Upper lobe of left lung (tissue), 4 donors: ENCODE measurements around the gene PLXNA3.

ENCODE experiments used
- CTCF ChIP-seq, 6 experiments: fragments of 450-650 bp in 4 of 6; fragments of 200-600 bp in 2 of 6; sonication (generic) in 2 of 6; IDR thresholded peaks; one replicate each; pipeline ENCODE4 v1.5.1; 2016 to 2019; ENCODE audit warnings: antibody characterized with exemption in 6 of 6
- POLR2A ChIP-seq, 4 donors: fragments of 450-650 bp; IDR thresholded peaks; one replicate each; pipeline ENCODE4 v1.5.1; 2016 to 2017; ENCODE audit warnings: antibody characterized with exemption in 4 of 4, mild to moderate bottlenecking in 2 of 4

GRCh38 chrX:154460326-154460725 is 2.2 kb downstream of the PLXNA3 start:
- TF ChIP-seq CTCF (IDR thresholded peaks at IDR 0.05) (no peak), POLR2A (IDR thresholded peaks at IDR 0.05) (no peak)
